ENCODE data around the gene SPRN. TPM values are rescaled to one million over a fixed set of nuclear protein-coding genes. Genes with fewer than 3 reads are reported as not detected.

The SPRN gene
- total and polyA plus RNA-seq, 2 of the 4 experiments (the other 2 are of a cell fraction): 0.36 to 2.3 TPM

- dilution Hi-C loops (cut with HindIII; ENCODE audit: low sequenced_read_pairs, unreplicated experiment) (no loop called here), in situ Hi-C loops (cut with MboI; ENCODE audit: low sequenced_read_pairs) (no loop called here), intact Hi-C loops (cut with micrococcal nuclease) (loop anchor here (10.0 kb wide), 1 partner anchor 48 kb away; no protein-coding TSS in a partner anchor)
- Histone ChIP-seq H3K27ac (ENCODE audit: insufficient read depth, low read length) (no peak overlapping the region; the same call in 1 of the 2 replicates), H3K4me2 (ENCODE audit: low read depth, low read length) (peak overlapping the region; percentile 81; the same call in 1 of the 2 replicates), H2BK120ac (ENCODE audit: low read depth, low read length) (no peak overlapping the region), H3K4me1 (ENCODE audit: control insufficient read depth, insufficient read depth, low read length) (peaks cover 4% of the 10 kb centered on the region; the same call in 1 of the 2 replicates), H3K18ac (ENCODE audit: low read depth, low read length) (no peak overlapping the region), H3K4me3 (ENCODE audit: insufficient read depth, low read depth, low read length) (peak overlapping the region; percentile 27), H3K79me1 (ENCODE audit: low read depth in 1 of 2, low read length in 2 of 2) (peaks cover 6 to 12% of the 10 kb centered on the region in 2 experiments; a peak in 3 of 4 replicates), H4K5ac (ENCODE audit: low read depth, low read length) (no peak overlapping the region), H4K20me1 (ENCODE audit: insufficient read depth, low read length) (no peaks in the 10 kb centered on the region), H3K9me1 (ENCODE audit: insufficient read depth, low read length) (no peaks in the 10 kb centered on the region), H3K14ac (replicated peaks; ENCODE audit: low read depth, low read length) (no peak overlapping the region), H3K23ac (ENCODE audit: low read depth, low read length) (no peak overlapping the region), H4K91ac (ENCODE audit: insufficient read depth, low read depth, low read length) (no peak overlapping the region), H3K4ac (ENCODE audit: low read depth, low read length) (no peak overlapping the region), H3K9me3 (ENCODE audit: control insufficient read depth, insufficient read depth, low read length) (no peaks in the 10 kb centered on the region), H2AFZ (replicated peaks; ENCODE audit: low read length, poor library complexity) (no peak overlapping the region), H2AK9ac (replicated peaks; ENCODE audit: low read depth, low read length, poor library complexity) (no peak overlapping the region), H3K56ac (ENCODE audit: extremely low read depth, insufficient read depth, low read length) (no peak overlapping the region), H3K27me3 (ENCODE audit: control insufficient read depth, insufficient read depth, low read length) (no peaks in the 10 kb centered on the region), H2BK5ac (ENCODE audit: low read depth, low read length, poor library complexity, severe bottlenecking) (no peak overlapping the region), H3K36me3 (ENCODE audit: control insufficient read depth, insufficient read depth, low read length) (peaks cover 22% of the 10 kb centered on the region), H4K8ac (ENCODE audit: low read depth in 2 of 2, low read length in 2 of 2) (no peak overlapping the region), H2BK15ac (ENCODE audit: low read depth, low read length) (no peak overlapping the region), H3K9ac (ENCODE audit: low read depth, low read length) (no peak overlapping the region; the same call in 1 of the 2 replicates), H2AK5ac (ENCODE audit: low read depth, low read length) (no peak overlapping the region), H2BK20ac (ENCODE audit: low read depth, low read length) (no peak overlapping the region)
- no TSS peak for BruUV-seq (replicated peaks)
- no peak for TF ChIP-seq RAD21 (IDR thresholded peaks at IDR 0.05; ENCODE audit: low read length)
- TF ChIP-seq CEBPB (IDR thresholded peaks at IDR 0.05; ENCODE audit: low read depth, low read length): no peak
- no peak for TF ChIP-seq USF2 (IDR thresholded peaks at IDR 0.05; ENCODE audit: low read depth, low read length)
- TF ChIP-seq CHD1 (IDR thresholded peaks at IDR 0.05; ENCODE audit: low read depth, low read length): no peak
- no peak for TF ChIP-seq ELK1 (IDR thresholded peaks at IDR 0.05; ENCODE audit: borderline replicate concordance, low read depth, low read length)
- TF ChIP-seq RCOR1 (IDR thresholded peaks at IDR 0.05; ENCODE audit: insufficient replicate concordance, low read length): no peak
- no peak for TF ChIP-seq CTCF (conservative IDR thresholded peaks at IDR 0.05; ENCODE audit: low read depth, low read length)
- TF ChIP-seq FOS (IDR thresholded peaks at IDR 0.05; ENCODE audit: low read depth, low read length): no peak
- no peak for TF ChIP-seq MAFK (IDR thresholded peaks at IDR 0.05; ENCODE audit: low read depth, low read length)
- TF ChIP-seq NFE2L2 (IDR thresholded peaks at IDR 0.05; ENCODE audit: low read depth, low read length): no peak
- TF ChIP-seq BHLHE40 (IDR thresholded peaks at IDR 0.05; ENCODE audit: low read depth, low read length): no peak
- TF ChIP-seq SMC3 (IDR thresholded peaks at IDR 0.05; ENCODE audit: low read depth, low read length): no peak
- TF ChIP-seq RFX5 (IDR thresholded peaks at IDR 0.05; ENCODE audit: low read depth, low read length): no peak
- TF ChIP-seq MXI1 (IDR thresholded peaks at IDR 0.05; ENCODE audit: borderline replicate concordance, low read depth, low read length): no peak
- TF ChIP-seq MAZ (IDR thresholded peaks at IDR 0.05; ENCODE audit: borderline replicate concordance, low read depth, low read length): no peak
- no peak for TF ChIP-seq POLR2A (IDR thresholded peaks at IDR 0.05; ENCODE audit: low read depth, low read length)
- no peak for DNase-seq
- CTCF ChIA-PET: no interaction called here
- WGBS, 2 experiments (ENCODE audit: extremely low coverage in 2 of 2, insufficient read length in 1 of 2): 88% methylated on average over 3 of the region's 20 CpGs; no CpG with 5 or more reads in 1 of the 2 experiments
- ATAC-seq (ENCODE audit: low read depth): no peak
- POLR2A ChIA-PET (ENCODE audit: unreplicated experiment): no interaction called here
These were observed 51.9 kb downstream of the SPRN start for GRCh38 chr10:133372507-133372906.

Data from IMR-90 (cell line).